IMR-90 (cell line): ENCODE data around the gene SENP7. TPM values are rescaled to one million over a fixed set of nuclear protein-coding genes. Genes with fewer than 3 reads are reported as not detected.

Experiments used
- ATAC-seq: fragments of 200-7000 bp; cut with Tn5 transposase; 2 replicates; pipeline ENCODE4 v1.9.1; 2020; ENCODE audit warnings: low read depth, mild to moderate bottlenecking, moderate library complexity
- BruUV-seq: library from RNA; stranded (reverse); fragments of 400-500 nt; replicated peaks from 2 replicates; lab custom pipeline; 2021; lab: Mats Ljungman, UMichigan
- CTCF ChIA-PET: fragments of 300-600 bp; formaldehyde crosslinking; extraction: SDS; loops from one replicate; lab custom pipeline; 2021; ENCODE audit warnings: antibody characterized with exemption; lab: Yijun Ruan, JAX
- POLR2A ChIA-PET: fragments of 300-600 bp; sonication (Branson Sonifier 250); formaldehyde crosslinking; loops from one replicate; lab custom pipeline; 2022; ENCODE audit warnings: antibody characterized with exemption; ENCODE audit not compliant: unreplicated experiment; lab: Charles Lee
- DNase-seq: peaks from one replicate; pipeline ENCODE4 v3.0.0; 2013
- H2AFZ ChIP-seq: replicated peaks from 2 replicates; pipeline ENCODE3; 2013; ENCODE audit warnings: low read length, mild to moderate bottlenecking; ENCODE audit not compliant: poor library complexity
- H2AK5ac ChIP-seq: 2 replicates; pipeline ENCODE4 v1.6.1; 2013; ENCODE audit warnings: low read depth, low read length, inconsistent platforms
- H2AK9ac ChIP-seq: replicated peaks from 2 replicates; pipeline ENCODE3; 2013; ENCODE audit warnings: mild to moderate bottlenecking, low read depth, low read length, moderate library complexity; ENCODE audit not compliant: poor library complexity
- H2BK120ac ChIP-seq: 2 replicates; pipeline ENCODE4 v1.6.1; 2013; ENCODE audit warnings: low read depth, low read length, inconsistent platforms
- H2BK15ac ChIP-seq: 3 replicates; pipeline ENCODE4 v1.6.1; 2013; ENCODE audit warnings: low read depth, low read length, inconsistent platforms
- H2BK20ac ChIP-seq: 2 replicates; pipeline ENCODE4 v1.6.1; 2013; ENCODE audit warnings: low read depth, mild to moderate bottlenecking, inconsistent platforms, low read length, moderate library complexity
- H2BK5ac ChIP-seq: 2 replicates; pipeline ENCODE4 v1.6.1; 2013; ENCODE audit warnings: mild to moderate bottlenecking, low read depth, low read length, inconsistent platforms; ENCODE audit not compliant: poor library complexity, severe bottlenecking
- H3K14ac ChIP-seq: replicated peaks from 2 replicates; pipeline ENCODE4 v1.6.1; 2013; ENCODE audit warnings: low read depth, low read length, inconsistent platforms
- H3K18ac ChIP-seq: 2 replicates; pipeline ENCODE4 v1.6.1; 2013; ENCODE audit warnings: low read depth, low read length, control low read depth
- H3K23ac ChIP-seq: 2 replicates; pipeline ENCODE4 v1.6.1; 2013; ENCODE audit warnings: low read depth, low read length, inconsistent platforms
- H3K27ac ChIP-seq: 2 replicates; pipeline ENCODE4 v1.5.1; 2013; ENCODE audit warnings: mild to moderate bottlenecking, control low read depth, low read length; ENCODE audit not compliant: insufficient read depth
- H3K27me3 ChIP-seq: 2 replicates; pipeline ENCODE4 v1.6.1; 2013; ENCODE audit warnings: low read length; ENCODE audit not compliant: control insufficient read depth, insufficient read depth
- H3K36me3 ChIP-seq: 2 replicates; pipeline ENCODE4 v1.6.1; 2013; ENCODE audit warnings: low read length, mixed read lengths; ENCODE audit not compliant: control insufficient read depth, insufficient read depth
- H3K4ac ChIP-seq: 2 replicates; pipeline ENCODE4 v1.6.1; 2013; ENCODE audit warnings: low read depth, low read length, inconsistent platforms
- H3K4me1 ChIP-seq: 2 replicates; pipeline ENCODE4 v1.6.1; 2013; ENCODE audit warnings: low read length, mixed read lengths; ENCODE audit not compliant: control insufficient read depth, insufficient read depth
- H3K4me2 ChIP-seq: 2 replicates; pipeline ENCODE4 v1.6.1; 2013; ENCODE audit warnings: low read depth, mild to moderate bottlenecking, control low read depth, low read length, moderate library complexity
- H3K4me3 ChIP-seq: 2 replicates; pipeline ENCODE4 v1.5.1; 2013; ENCODE audit warnings: low read depth, mild to moderate bottlenecking, control low read depth, low read length, moderate library complexity; ENCODE audit not compliant: insufficient read depth
- H3K56ac ChIP-seq: 2 replicates; pipeline ENCODE4 v1.6.1; 2013; ENCODE audit warnings: low read length, inconsistent platforms; ENCODE audit not compliant: insufficient read depth; ENCODE audit errors: extremely low read depth
- H3K79me1 ChIP-seq, 2 experiments: 2 replicates each; pipeline ENCODE4 v1.6.1; 2013; ENCODE audit warnings: low read length in 2 of 2, inconsistent platforms in 1 of 2, low read depth in 1 of 2
- H3K9ac ChIP-seq: 2 replicates; pipeline ENCODE4 v1.6.1; 2013; ENCODE audit warnings: low read depth, low read length, control low read depth
- H3K9me1 ChIP-seq: 2 replicates; pipeline ENCODE4 v1.6.1; 2013; ENCODE audit warnings: low read length, inconsistent platforms; ENCODE audit not compliant: insufficient read depth
- H3K9me3 ChIP-seq: 2 replicates; pipeline ENCODE4 v1.6.1; 2013; ENCODE audit warnings: low read length; ENCODE audit not compliant: control insufficient read depth, insufficient read depth
- H4K20me1 ChIP-seq: 2 replicates; pipeline ENCODE4 v1.6.1; 2013; ENCODE audit warnings: low read length, inconsistent platforms; ENCODE audit not compliant: insufficient read depth
- H4K5ac ChIP-seq: 2 replicates; pipeline ENCODE4 v1.6.1; 2013; ENCODE audit warnings: mild to moderate bottlenecking, low read depth, low read length, control low read depth
- H4K8ac ChIP-seq, 2 experiments: 2 replicates each; pipeline ENCODE4 v1.6.1; 2013; ENCODE audit warnings: low read depth in 2 of 2, low read length in 2 of 2, control low read depth in 1 of 2, inconsistent platforms in 1 of 2
- H4K91ac ChIP-seq: 2 replicates; pipeline ENCODE4 v1.6.1; 2013; ENCODE audit warnings: low read depth, low read length, inconsistent platforms; ENCODE audit not compliant: insufficient read depth
- CEBPB ChIP-seq: IDR thresholded peaks from 2 replicates; pipeline ENCODE4 v1.6.1; 2012; ENCODE audit warnings: low read depth, low read length, improper control_type of control experiment
- CHD1 ChIP-seq: IDR thresholded peaks from 2 replicates; pipeline ENCODE4 v1.6.1; 2012; ENCODE audit warnings: low read depth, low read length, improper control_type of control experiment
- FOS ChIP-seq: fragments of 150-350 bp; IDR thresholded peaks from 2 replicates; pipeline ENCODE4 v1.6.1; 2016; ENCODE audit warnings: low read depth, low read length
- MAZ ChIP-seq: IDR thresholded peaks from 2 replicates; pipeline ENCODE4 v1.6.1; 2012; ENCODE audit warnings: low read depth, mild to moderate bottlenecking, low read length, improper control_type of control experiment, moderate library complexity, borderline replicate concordance
- POLR2A ChIP-seq: IDR thresholded peaks from 2 replicates; pipeline ENCODE4 v1.6.1; 2012; ENCODE audit warnings: mild to moderate bottlenecking, low read depth, low read length
- RAD21 ChIP-seq: IDR thresholded peaks from 2 replicates; pipeline ENCODE4 v1.6.1; 2012; ENCODE audit warnings: low read length, improper control_type of control experiment
- RCOR1 ChIP-seq: IDR thresholded peaks from 2 replicates; pipeline ENCODE4 v1.6.1; 2012; ENCODE audit warnings: mild to moderate bottlenecking, low read length, improper control_type of control experiment; ENCODE audit not compliant: insufficient replicate concordance
- RFX5 ChIP-seq: IDR thresholded peaks from 2 replicates; pipeline ENCODE4 v1.8.0; 2012; ENCODE audit warnings: low read depth, mild to moderate bottlenecking, low read length, moderate library complexity
- SMC3 ChIP-seq: fragments of 150-350 bp; IDR thresholded peaks from 2 replicates; pipeline ENCODE4 v1.6.1; 2016; ENCODE audit warnings: low read depth, mild to moderate bottlenecking, antibody characterized with exemption, low read length, moderate library complexity
- WGBS, 2 experiments: methylation state at CpG; one replicate each; pipeline versions ENCODE4 v1.1.5 to v1.1.7; 2013; ENCODE audit warnings: missing lambda C conversion rate in 2 of 2; ENCODE audit not compliant: insufficient read length in 1 of 2; ENCODE audit errors: extremely low coverage in 2 of 2; 5-methylcytosine and 5-hydroxymethylcytosine counted together
- dilution Hi-C: fragments of 300-500 bp; cut with HindIII; formaldehyde crosslinking; loops from one replicate; pipeline ENCODE4 v1.14.3; 2018; ENCODE audit warnings: low sequenced_read_pairs; ENCODE audit not compliant: unreplicated experiment
- in situ Hi-C: fragments of 300-500 bp; cut with MboI; formaldehyde crosslinking; loops from 3 replicates; pipeline ENCODE4 v1.14.3; 2019; ENCODE audit warnings: low sequenced_read_pairs, inconsistent platforms, mixed read lengths
- intact Hi-C: fragments of 100-400 bp; cut with micrococcal nuclease; formaldehyde crosslinking; loops from 2 replicates; pipeline ENCODE4 v1.10.0; 2022
- polyA plus RNA-seq, 3 experiments: library from polyadenylated mRNA; depleted of rRNA; stranded (reverse); fragments of >200 nt; gene quantifications; 2 replicates each; pipeline ENCODE4 v1.2.3, GENCODE V29; 2012; ENCODE audit warnings: low replicate concordance in 1 of 3
- total RNA-seq: library from RNA; depleted of rRNA; stranded (reverse); fragments of >200 nt; gene quantifications from 2 replicates; pipeline ENCODE4 v1.2.3, GENCODE V29; 2012

Gene SENP7
- total and polyA plus RNA-seq, 2 of the 4 experiments (the other 2 are of a cell fraction): 5.5 to 8.4 TPM

DNA sequence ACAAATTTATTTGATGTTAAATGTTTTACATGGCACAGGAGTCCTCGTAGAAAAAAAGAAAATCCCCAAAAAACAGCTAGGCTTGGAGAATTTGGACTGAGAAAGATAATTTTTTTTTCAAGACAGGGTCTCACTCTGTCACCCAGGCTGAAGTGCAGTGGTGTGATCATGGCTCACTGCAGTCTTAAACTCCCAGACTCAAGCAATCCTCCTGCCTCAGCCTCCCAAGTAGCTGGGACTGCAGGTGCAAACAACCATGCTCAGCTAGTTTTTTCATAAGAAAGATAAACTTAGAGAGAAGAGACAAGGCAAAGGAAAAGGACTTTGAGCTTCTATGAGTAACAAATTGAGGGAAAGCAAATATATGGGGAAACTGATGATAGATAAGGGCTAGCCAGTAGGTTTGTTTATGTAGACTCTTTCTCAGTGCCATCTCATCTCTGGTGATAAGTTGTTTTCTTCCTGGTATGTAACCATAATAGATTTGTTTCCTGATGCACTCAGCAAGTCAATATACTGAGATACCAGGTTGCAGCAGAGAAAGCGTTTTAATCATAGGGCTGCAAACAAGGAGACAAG is 35.6 kb upstream of the SENP7 start:
- no peak overlapping the region for H3K9ac ChIP-seq
- H3K36me3 ChIP-seq: no peaks in the 10 kb centered on the region
- no peak overlapping the region for H2AFZ ChIP-seq
- no peak overlapping the region for H3K4me3 ChIP-seq
- no peak overlapping the region for H2BK20ac ChIP-seq
- BruUV-seq: no TSS peak
- no peak overlapping the region for H2BK120ac ChIP-seq
- ChIA-PET CTCF (no interaction called here), POLR2A (no interaction called here)
- no peak overlapping the region for H3K23ac ChIP-seq
- H3K79me1 ChIP-seq: no peaks in the 10 kb centered on the region
- H3K9me3 ChIP-seq: no peaks in the 10 kb centered on the region
- H2AK9ac ChIP-seq: no peak overlapping the region
- DNase-seq: no peak
- no CpG with 5 or more reads among the region's 2 CpGs for WGBS, 2 experiments
- no peak overlapping the region for H2BK15ac ChIP-seq
- no peak for ATAC-seq
- no peak overlapping the region for H3K14ac ChIP-seq
- H3K4me1 ChIP-seq: no peaks in the 10 kb centered on the region
- intact Hi-C loops: no loop called here
- H4K20me1 ChIP-seq: no peaks in the 10 kb centered on the region
- no peak overlapping the region for H4K5ac ChIP-seq
- H2BK5ac ChIP-seq: no peak overlapping the region
- no peak overlapping the region for H3K56ac ChIP-seq
- H3K9me1 ChIP-seq: no peaks in the 10 kb centered on the region
- TF ChIP-seq FOS (no peak), RAD21 (no peak), CHD1 (no peak), SMC3 (no peak), POLR2A (no peak), CEBPB (no peak), RCOR1 (no peak), MAZ (no peak), RFX5 (no peak)
- H3K4me2 ChIP-seq: no peak overlapping the region
- dilution Hi-C loops: no loop called here
- in situ Hi-C loops: no loop called here
- H2AK5ac ChIP-seq: no peak overlapping the region
- no peak overlapping the region for H3K4ac ChIP-seq
- no peak overlapping the region for H3K27ac ChIP-seq
- peaks cover 2% of the 10 kb centered on the region; the same call in 1 of the 2 replicates for H3K27me3 ChIP-seq
- H4K8ac ChIP-seq: no peak overlapping the region
- H4K91ac ChIP-seq: no peak overlapping the region
- no peak overlapping the region for H3K18ac ChIP-seq
